HG02973 (cell line): ENCODE measurements around the gene AFAP1.
A peak's percentile ranks its signal among the peaks of the same experiment; 100 is the strongest.

ENCODE experiments used
- ATAC-seq: cut with Tn5 transposase; IDR thresholded peaks from one replicate; pipeline ENCODE4 v1.9.1; 2021; ENCODE audit warnings: moderate library complexity; ENCODE audit not compliant: unreplicated experiment

AFAP1 gene

GRCh38 chr4:7808752-7809151 is 130.9 kb downstream of the AFAP1 start:
- ATAC-seq = no peak

- no peak for ATAC-seq
These were observed 131.5 kb downstream of the AFAP1 start for GRCh38 chr4:7808181-7808580.

- ATAC-seq = no peak
These were observed 132.2 kb downstream of the AFAP1 start for GRCh38 chr4:7807351-7807921.

- ATAC-seq = no peak
These were observed 133.1 kb downstream of the AFAP1 start for GRCh38 chr4:7806338-7807090.

- no peak for ATAC-seq
These were observed 133.9 kb downstream of the AFAP1 start for GRCh38 chr4:7805533-7806337.

- no peak for ATAC-seq
These were observed 134.8 kb downstream of the AFAP1 start for GRCh38 chr4:7804756-7805385.

- ATAC-seq = peak; percentile 64
These were observed 135.5 kb downstream of the AFAP1 start for GRCh38 chr4:7803992-7804755.

- ATAC-seq = no peak
These were observed 136.3 kb downstream of the AFAP1 start for GRCh38 chr4:7803371-7803770.

GRCh38 chr4:7802093-7802726 is 137.5 kb downstream of the AFAP1 start:
- peak; percentile 79 for ATAC-seq

GRCh38 chr4:7801641-7802040 is 138.0 kb downstream of the AFAP1 start:
- ATAC-seq = no peak

GRCh38 chr4:7801001-7801400 is 138.7 kb downstream of the AFAP1 start:
- ATAC-seq = no peak

GRCh38 chr4:7800410-7800809 is 139.3 kb downstream of the AFAP1 start:
- no peak for ATAC-seq

GRCh38 chr4:7799736-7800135 is 139.9 kb downstream of the AFAP1 start:
- ATAC-seq = no peak

GRCh38 chr4:7799306-7799705 is 140.4 kb downstream of the AFAP1 start:
- ATAC-seq = no peak

- ATAC-seq = no peak
These were observed 141.3 kb downstream of the AFAP1 start for GRCh38 chr4:7798178-7798995.

- no peak for ATAC-seq
These were observed 142.3 kb downstream of the AFAP1 start for GRCh38 chr4:7797330-7797729.

GRCh38 chr4:7795983-7796382 is 143.7 kb downstream of the AFAP1 start:
- ATAC-seq = no peak

- no peak for ATAC-seq
These were observed 146.5 kb downstream of the AFAP1 start for GRCh38 chr4:7793186-7793585.

GRCh38 chr4:7792616-7793015 is 147.0 kb downstream of the AFAP1 start:
- peak; percentile 82 for ATAC-seq
